ENCODE data around the gene SLC22A31. TPM values are rescaled to one million over a fixed set of nuclear protein-coding genes. Genes with fewer than 3 reads are reported as not detected.

The SLC22A31 gene
- total RNA-seq, 1 experiment from 2014 or later, result 8.4 TPM

GRCh38 chr16:89171216-89172170, 28.8 kb downstream of the SLC22A31 start, which contains the start of gene CDH15:
TSS of gene CDH15 (plus strand) at chr16:89171748. CDS start at chr16:89171832, 84 bp downstream.
- H3F3A ChIP-seq (ENCODE audit: low read length, unreplicated experiment), result no peaks in the 10 kb centered on the region
- no peaks in the 10 kb centered on the region for H3K9me2 ChIP-seq (replicated peaks; ENCODE audit: low read length)
- POLR2A ChIA-PET (ENCODE audit: unreplicated experiment), result interaction anchor here (0.6 kb wide), 1 partner anchor 21 kb away, joined by 6 read pairs; no protein-coding TSS in a partner anchor
- H3K27me3 ChIP-seq (ENCODE audit: low read length), result no peaks in the 10 kb centered on the region
- peak within 1 kb of the TSS; percentile 90 for H3K4me2 ChIP-seq (ENCODE audit: low read length)
- DNase-seq, result peak; percentile 94
- BruUV-seq (replicated peaks), result no TSS peak
- CTCF ChIA-PET, result interaction anchor here (0.7 to 0.8 kb wide), 2 partner anchors 42 to 434 kb away, joined by 3 to 4 read pairs; no protein-coding TSS in a partner anchor
- H3K4me1 ChIP-seq (ENCODE audit: insufficient read depth, low read length), result peaks cover 9% of the 10 kb centered on the region; the same call in 1 of the 2 replicates
- no peak for TF ChIP-seq EZH2 (IDR thresholded peaks at IDR 0.05; ENCODE audit: low read length, unreplicated experiment)
- intact Hi-C loops (cut with micrococcal nuclease), result no loop called here
- no peaks in the 10 kb centered on the region for H3K36me3 ChIP-seq (ENCODE audit: low read depth, low read length)
- H3K9ac ChIP-seq (ENCODE audit: low read length), result no peak within 1 kb of the TSS
- H3K27ac ChIP-seq (ENCODE audit: low read length), result no peak within 1 kb of the TSS
- H3K9me3 ChIP-seq (ENCODE audit: low read length), result no peaks in the 10 kb centered on the region
- peak within 1 kb of the TSS; percentile 63 for H3K4me3 ChIP-seq (ENCODE audit: low read length)
- no peaks in the 10 kb centered on the region for H4K20me1 ChIP-seq (ENCODE audit: low read length)
- H2AFZ ChIP-seq (ENCODE audit: low read length), result peak within 1 kb of the TSS; percentile 86
- no peaks in the 10 kb centered on the region for H3K79me2 ChIP-seq (ENCODE audit: low read length)
- ATAC-seq, result peak; percentile 90

- peak; percentile 58 for DNase-seq
- intact Hi-C loops (cut with micrococcal nuclease), result no loop called here
- POLR2A ChIA-PET (ENCODE audit: unreplicated experiment), result interaction anchor here (0.6 kb wide), 1 partner anchor 22 kb away, joined by 6 read pairs; no protein-coding TSS in a partner anchor
Observed at GRCh38 chr16:89170346-89171215, 29.8 kb downstream of the SLC22A31 start.

More at GRCh38 chr16:89170346-89171215, 29.8 kb downstream of the SLC22A31 start:
- Histone ChIP-seq H3K9ac (ENCODE audit: low read length) (no peak overlapping the region), H3K4me1 (ENCODE audit: insufficient read depth, low read length) (peaks cover 9% of the 10 kb centered on the region; the same call in 1 of the 2 replicates), H3K9me2 (replicated peaks; ENCODE audit: low read length) (no peaks in the 10 kb centered on the region), H4K20me1 (ENCODE audit: low read length) (no peaks in the 10 kb centered on the region), H3K4me2 (ENCODE audit: low read length) (peak overlapping the region; percentile 90), H3K9me3 (ENCODE audit: low read length) (no peaks in the 10 kb centered on the region), H3K27me3 (ENCODE audit: low read length) (no peaks in the 10 kb centered on the region), H3K36me3 (ENCODE audit: low read depth, low read length) (no peaks in the 10 kb centered on the region), H2AFZ (ENCODE audit: low read length) (peak overlapping the region; percentile 86), H3K4me3 (ENCODE audit: low read length) (peak overlapping the region; percentile 63), H3K79me2 (ENCODE audit: low read length) (no peaks in the 10 kb centered on the region), H3K27ac (ENCODE audit: low read length) (no peak overlapping the region), H3F3A (ENCODE audit: low read length, unreplicated experiment) (no peaks in the 10 kb centered on the region)
- peak; percentile 16; the same call in 1 of the 2 replicates for ATAC-seq
- BruUV-seq (replicated peaks), result no TSS peak
- CTCF ChIA-PET, result no interaction called here
- no peak for TF ChIP-seq EZH2 (IDR thresholded peaks at IDR 0.05; ENCODE audit: low read length, unreplicated experiment)
- no peak for TF ChIP-seq CTCF (conservative IDR thresholded peaks at IDR 0.05; ENCODE audit: low read depth, low read length)
- TF ChIP-seq EZH2phosphoT487 (IDR thresholded peaks at IDR 0.05; ENCODE audit: borderline replicate concordance, low read length), result no peak
